Kidney tubule cell (primary cell): ENCODE data around the gene QRFP.

Experiments
- DNase-seq: peaks from one replicate; pipeline ENCODE4 v3.0.0-alpha.2; 2018; ENCODE audit warnings: low spot score

QRFP gene

DNA sequence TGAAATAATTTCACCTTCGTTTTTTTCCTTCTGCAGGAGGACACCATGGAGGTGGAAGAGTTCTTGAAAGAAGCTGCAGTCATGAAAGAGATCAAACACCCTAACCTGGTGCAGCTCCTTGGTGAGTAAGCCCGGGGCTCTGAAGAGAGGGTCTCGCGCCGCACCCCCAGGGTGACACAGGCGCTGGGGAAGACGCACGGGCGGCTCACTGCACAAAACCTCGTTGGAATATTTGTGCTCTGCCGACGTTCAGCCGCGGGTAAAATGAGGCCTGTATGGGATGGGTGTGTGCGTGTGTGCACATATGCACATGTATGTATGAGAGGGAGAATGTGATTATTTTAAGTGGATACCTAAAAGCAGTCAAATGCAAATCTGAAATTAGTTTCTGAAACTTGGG lies 24.5 kb downstream of the QRFP start:
- no peak for DNase-seq

DNA sequence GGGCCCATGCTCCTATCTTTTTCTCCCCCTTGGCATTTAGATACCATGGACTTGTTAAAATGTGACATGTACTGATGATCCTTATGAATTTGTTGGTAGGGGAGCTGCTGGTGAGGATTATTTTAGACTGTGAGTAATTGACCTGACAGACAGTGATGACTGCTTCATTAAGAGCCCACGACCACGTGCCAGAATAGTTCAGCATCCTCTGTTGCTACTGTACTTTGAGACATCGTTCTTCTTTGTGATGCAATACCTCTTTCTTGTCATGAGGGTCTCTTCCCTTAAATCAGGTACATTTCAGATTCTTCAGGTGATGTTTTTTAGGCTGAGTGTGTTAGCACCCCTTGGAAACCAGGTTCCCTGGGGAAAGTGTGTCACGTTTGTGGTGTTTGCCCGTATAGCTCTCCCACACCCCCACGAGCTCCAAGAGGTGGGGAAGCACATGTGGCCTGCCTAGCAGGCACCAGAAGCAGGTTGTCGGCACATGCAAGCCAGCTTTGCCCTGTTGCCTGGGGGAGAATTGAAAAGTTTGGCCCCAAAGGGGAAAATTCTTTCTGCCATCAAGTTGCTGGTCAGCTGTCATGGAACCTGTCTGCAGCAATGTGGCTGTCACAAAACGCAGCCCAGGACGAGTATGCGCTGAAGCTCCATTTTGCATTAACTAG lies 25.1 kb downstream of the QRFP start:
- DNase-seq = no peak

DNA sequence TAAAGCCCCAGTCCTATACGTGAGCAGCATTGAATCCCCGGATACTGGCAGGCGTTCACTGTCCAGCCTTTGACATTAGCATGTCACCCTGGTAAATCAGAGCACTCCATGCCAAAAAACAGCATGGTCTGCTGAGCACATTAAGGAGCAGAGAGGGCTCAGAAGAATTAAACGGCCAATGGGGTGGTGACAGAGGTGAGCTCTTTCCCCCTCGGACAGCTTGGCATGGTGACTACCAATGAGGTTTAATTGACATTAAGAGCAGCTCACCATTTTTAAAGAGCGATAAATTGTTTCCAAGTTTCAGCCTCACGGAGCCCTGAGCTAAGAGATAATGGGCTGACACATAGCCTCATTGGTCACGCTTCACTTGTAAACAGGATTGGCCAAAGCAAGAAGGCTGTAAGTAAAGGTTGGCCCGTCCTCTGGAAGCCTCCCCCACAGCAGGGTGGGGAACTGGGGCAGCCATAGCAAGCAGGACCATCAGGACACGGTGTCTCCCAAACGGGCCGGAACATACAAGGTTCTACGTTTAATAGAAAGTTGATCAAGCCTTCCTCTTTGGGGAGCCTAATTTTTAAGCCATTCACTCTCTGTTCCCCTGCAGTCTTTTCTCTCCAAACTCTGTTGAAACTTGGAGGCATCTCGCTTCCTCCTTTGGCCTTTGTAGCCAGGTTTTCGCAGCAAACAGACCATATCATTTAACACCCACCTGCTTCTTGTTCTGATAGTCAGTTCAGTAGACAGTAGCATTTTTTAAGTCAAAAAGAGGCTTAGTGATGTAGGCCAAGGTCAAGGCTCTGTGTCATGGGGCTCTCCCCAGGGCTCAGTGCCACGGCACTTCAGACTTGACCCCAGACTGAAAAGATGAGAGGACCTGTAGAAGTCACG lies 25.9 kb downstream of the QRFP start:
- DNase-seq = peak; percentile 81

- DNase-seq = peak; percentile 36
Observed at GRCh38 chr9:130869250-130869649, 27.4 kb downstream of the QRFP start.

- no peak for DNase-seq
Observed at GRCh38 chr9:130868230-130868629, 28.4 kb downstream of the QRFP start.

GRCh38 chr9:130867556-130867955 lies 29.1 kb downstream of the QRFP start:
- DNase-seq = no peak

DNA sequence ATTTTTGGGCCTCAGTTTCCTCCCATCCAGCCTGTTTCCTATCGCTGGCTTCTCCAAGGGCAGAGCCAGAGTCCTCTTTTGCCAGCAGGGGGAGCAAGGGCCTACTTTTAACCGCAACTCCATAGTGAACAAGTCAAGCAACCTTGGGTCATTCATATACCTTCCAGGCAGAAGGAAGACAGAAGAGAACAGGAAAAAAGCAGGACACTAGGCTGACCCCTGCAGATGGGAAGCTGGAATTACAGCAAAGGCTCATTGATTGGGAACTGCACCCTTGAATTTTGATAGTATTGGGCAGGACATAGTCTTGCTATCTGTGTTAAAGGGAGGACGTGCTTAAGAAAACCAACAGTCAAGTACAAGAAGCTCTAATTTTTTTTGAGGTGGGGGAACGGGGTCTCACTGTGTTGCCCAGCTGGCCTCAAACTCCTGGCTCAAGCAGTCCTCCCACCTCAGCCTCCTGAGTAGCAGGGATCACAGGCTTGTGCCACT lies 30.1 kb downstream of the QRFP start:
- DNase-seq = peak; percentile 93

GRCh38 chr9:130865921-130866320 lies 30.7 kb downstream of the QRFP start:
- DNase-seq = no peak

GRCh38 chr9:130864541-130864940 lies 32.1 kb downstream of the QRFP start:
- DNase-seq = no peak

GRCh38 chr9:130862747-130863146 lies 33.9 kb downstream of the QRFP start:
- no peak for DNase-seq

DNA sequence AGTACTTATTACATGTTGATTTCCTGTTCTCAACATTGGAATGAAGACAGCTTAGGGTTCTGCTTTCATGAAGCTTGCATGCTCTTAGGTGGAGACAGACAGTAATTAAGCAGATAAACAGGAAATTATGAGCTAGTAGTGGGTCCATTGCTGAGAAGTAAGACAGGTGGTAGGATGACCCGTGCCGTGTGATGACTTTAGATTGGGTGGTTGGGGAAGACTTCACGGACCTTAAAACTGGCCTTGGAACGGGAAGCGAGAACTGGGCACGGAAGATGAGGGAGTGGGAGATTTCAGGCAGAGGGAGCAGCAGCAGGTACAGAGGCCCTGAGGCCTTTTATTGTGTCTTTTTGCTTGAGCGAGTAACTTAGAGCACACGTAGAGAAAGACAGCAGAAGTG lies 34.4 kb downstream of the QRFP start:
- no peak for DNase-seq

DNA sequence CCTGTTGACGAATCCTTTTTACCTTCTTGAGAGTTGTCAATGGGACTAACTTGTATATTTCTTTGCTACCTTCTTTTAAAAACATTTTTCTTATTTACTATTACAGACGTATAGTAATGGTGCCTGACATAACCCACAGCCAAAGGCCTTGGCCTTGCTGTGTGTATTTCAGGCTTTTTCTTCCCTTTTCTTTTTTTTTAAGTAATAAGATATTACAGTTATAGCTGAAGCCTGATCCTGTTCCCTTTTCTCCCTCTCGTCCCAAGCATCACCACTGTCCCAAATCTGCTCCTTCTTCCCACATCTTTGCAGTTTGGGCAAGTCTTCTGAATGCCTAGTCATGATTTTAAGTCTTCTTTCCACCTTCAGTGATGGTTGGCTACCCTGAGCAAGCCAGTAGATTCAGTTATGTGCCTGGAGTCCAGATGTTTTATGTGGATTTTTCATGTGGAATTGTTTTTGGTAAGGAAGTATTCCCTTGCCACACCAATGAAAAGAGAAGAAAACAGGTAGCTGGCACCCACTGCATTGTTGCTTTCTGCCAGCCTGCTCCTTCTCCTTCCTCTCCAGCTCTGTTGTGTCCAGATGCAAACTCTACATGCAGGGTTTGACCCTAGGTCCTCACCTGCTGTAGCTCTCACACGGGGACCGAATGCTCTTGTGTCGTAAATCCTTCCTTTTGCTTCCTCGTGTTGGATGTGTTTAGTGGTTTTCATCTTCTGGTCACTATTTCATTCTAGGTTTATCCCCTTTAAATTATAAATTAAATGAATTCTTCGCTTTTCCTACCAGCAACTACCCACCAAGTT lies 35.0 kb downstream of the QRFP start:
- no peak for DNase-seq

GRCh38 chr9:130860458-130861316 lies 35.9 kb downstream of the QRFP start:
- peak; percentile 97 for DNase-seq

DNA sequence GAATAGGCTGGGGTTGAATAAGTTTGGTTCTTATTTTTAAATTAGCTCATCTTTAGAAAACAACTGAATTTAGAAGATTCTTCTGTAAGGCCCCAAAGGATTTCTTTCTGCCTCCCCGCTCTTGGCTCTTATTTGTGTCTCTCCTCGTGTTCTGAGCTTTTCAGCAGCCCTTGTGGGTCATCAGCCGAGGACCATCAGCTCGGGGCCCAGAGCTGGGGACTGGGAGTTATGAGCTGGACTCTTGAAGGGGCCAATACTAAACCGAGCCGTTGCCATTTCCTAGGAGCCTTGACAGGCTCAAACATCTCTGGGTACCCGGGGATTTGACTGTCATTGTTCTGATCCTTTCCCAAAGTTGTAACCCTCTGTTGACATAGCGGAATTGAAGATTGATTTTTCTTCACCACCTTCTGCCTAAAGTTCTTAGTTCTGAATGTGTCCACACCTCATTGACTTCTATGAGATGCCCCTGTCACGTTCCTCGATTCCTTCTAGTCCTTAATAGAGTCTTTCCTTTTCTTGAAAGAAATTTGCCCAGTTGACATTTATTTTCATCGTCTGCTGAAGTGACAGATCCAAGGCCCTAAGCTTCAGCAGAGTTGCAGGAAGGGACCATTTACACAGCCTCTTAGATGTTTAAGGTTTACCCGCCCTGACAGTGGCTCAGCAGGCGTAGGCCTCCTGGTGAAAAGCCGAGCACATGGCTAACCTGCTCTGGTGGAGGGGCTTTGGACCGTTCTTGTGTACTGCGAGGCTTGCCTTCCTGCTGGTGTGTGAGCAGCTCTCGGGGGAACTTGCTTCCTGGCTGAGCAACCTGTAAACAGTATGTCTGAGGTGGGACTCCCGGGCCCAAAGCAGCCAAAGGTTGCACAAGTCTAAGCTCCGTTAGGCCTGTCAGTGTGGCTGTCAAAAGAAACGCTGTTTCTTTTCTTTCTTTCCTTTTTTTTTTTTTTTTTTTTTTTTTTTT lies 37.6 kb downstream of the QRFP start:
- no peak for DNase-seq

GRCh38 chr9:130857864-130858738 lies 38.5 kb downstream of the QRFP start:
- DNase-seq = peak; percentile 94

DNA sequence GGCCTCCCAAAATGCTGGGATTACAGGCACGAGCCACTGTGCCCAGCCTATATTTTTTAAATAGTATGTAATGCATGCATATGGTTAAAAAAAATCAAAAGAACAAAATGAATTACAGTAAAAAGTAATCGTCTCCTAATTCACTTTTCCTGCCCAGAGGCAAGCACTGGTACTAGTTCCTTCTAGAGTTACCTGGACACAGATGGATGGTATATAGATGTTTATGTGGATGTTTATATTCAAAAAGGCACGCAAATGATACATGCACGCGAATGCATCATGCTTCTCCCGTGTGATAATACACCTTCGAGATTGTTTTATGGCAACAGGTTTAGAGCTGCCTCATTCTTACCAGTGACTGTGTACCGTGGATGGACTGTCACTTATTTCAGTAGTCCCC lies 40.1 kb downstream of the QRFP start:
- no peak for DNase-seq

DNA sequence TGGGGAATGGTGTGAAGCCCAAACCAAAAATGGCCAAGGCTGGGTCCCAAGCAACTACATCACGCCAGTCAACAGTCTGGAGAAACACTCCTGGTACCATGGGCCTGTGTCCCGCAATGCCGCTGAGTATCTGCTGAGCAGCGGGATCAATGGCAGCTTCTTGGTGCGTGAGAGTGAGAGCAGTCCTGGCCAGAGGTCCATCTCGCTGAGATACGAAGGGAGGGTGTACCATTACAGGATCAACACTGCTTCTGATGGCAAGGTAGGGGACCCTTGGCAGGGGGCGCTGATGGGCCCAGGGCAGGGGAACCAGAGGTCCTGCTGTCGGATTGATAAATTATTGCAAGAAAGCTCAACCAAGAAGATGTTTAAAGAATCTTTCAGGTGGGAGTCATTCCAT lies 41.8 kb downstream of the QRFP start:
- no peak for DNase-seq

GRCh38 chr9:130854092-130854491 lies 42.5 kb downstream of the QRFP start:
- DNase-seq = no peak

- no peak for DNase-seq
Observed at GRCh38 chr9:130852801-130853200, 43.8 kb downstream of the QRFP start.
